Stimulated activated CD4-positive, alpha-beta T cell treated with anti-CD3 and anti-CD28 coated beads, Interleukin-15, amount 100 ng/mL, for 24 hours (primary cell): ENCODE measurements around the gene MAMSTR.
"Not testable (repeated sequence)": the region's sequence is repeated elsewhere in the genome, so short reads cannot be mapped to it uniquely, and the experiment has no call there.

Source experiments
- DNase-seq: peaks from one replicate; pipeline ENCODE4 v3.0.0-alpha.2; 2020

MAMSTR gene

GRCh38 chr19:48719263-48720171 is at the start of gene MAMSTR:
Gene MAMSTR, minus strand, starts transcription at chr19:48719725. Its CDS starts 694 bp downstream, at chr19:48719031.
- DNase-seq: no peak

- no peak for DNase-seq
These were observed 49.6 kb upstream of the MAMSTR start for GRCh38 chr19:48768994-48769713.

GRCh38 chr19:48768171-48768753 is 48.7 kb upstream of the MAMSTR start:
- not testable (repeated sequence) for DNase-seq

- not testable (repeated sequence) for DNase-seq
These were observed 46.3 kb upstream of the MAMSTR start for GRCh38 chr19:48765816-48766215.

GRCh38 chr19:48760504-48761205 is 41.1 kb upstream of the MAMSTR start:
- peak; percentile 22 for DNase-seq

GRCh38 chr19:48757741-48758144 is 38.2 kb upstream of the MAMSTR start:
- no peak for DNase-seq

GRCh38 chr19:48757089-48757675 is 37.7 kb upstream of the MAMSTR start:
- no peak for DNase-seq

- no peak for DNase-seq
These were observed 37.2 kb upstream of the MAMSTR start for GRCh38 chr19:48756686-48757085.

GRCh38 chr19:48756212-48756611 is 36.7 kb upstream of the MAMSTR start:
- no peak for DNase-seq

- no peak for DNase-seq
These were observed 36.3 kb upstream of the MAMSTR start for GRCh38 chr19:48755787-48756186.

GRCh38 chr19:48755084-48755641 is 35.6 kb upstream of the MAMSTR start, which contains the start of gene FGF21:
Gene FGF21, plus strand, starts transcription at chr19:48755524. Its CDS starts 713 bp downstream, at chr19:48756237.
- DNase-seq: no peak

- peak; percentile 51 for DNase-seq
These were observed 33.2 kb upstream of the MAMSTR start, which contains the start of gene FUT1 for GRCh38 chr19:48752496-48753365. Gene FUT1, minus strand, starts transcription at chr19:48752641. Its CDS starts 1,360 bp downstream, at chr19:48751281.

- no peak for DNase-seq
These were observed 32.4 kb upstream of the MAMSTR start for GRCh38 chr19:48751845-48752495.

GRCh38 chr19:48750771-48751504 is 31.4 kb upstream of the MAMSTR start:
- no peak for DNase-seq

- no peak for DNase-seq
These were observed 30.8 kb upstream of the MAMSTR start for GRCh38 chr19:48750351-48750750.

GRCh38 chr19:48749571-48750198 is 30.2 kb upstream of the MAMSTR start:
- no peak for DNase-seq

GRCh38 chr19:48746738-48747575 is 27.4 kb upstream of the MAMSTR start, which contains the start of gene IZUMO1:
Gene IZUMO1, minus strand, starts transcription at chr19:48746909. Its CDS starts 1,050 bp downstream, at chr19:48745859.
- peak; percentile 72 for DNase-seq

GRCh38 chr19:48746110-48746509 is 26.6 kb upstream of the MAMSTR start:
- no peak for DNase-seq
